Muscle layer of duodenum (tissue), 2 donors: ENCODE data around the gene TRIO.
"Not testable (repeated sequence)": the region's sequence is repeated elsewhere in the genome, so short reads cannot be mapped to it uniquely, and the experiment has no call there.

ENCODE experiments used
- H3K27ac ChIP-seq: one replicate; pipeline ENCODE4 v1.7.0; 2013; ENCODE audit warnings: mild to moderate bottlenecking, low read length
- H3K27me3 ChIP-seq: one replicate; pipeline ENCODE4 v1.7.0; 2013; ENCODE audit warnings: low read depth, mild to moderate bottlenecking, control low read depth, low read length
- H3K36me3 ChIP-seq, 2 donors: one replicate each; pipeline ENCODE4 v1.7.0; 2013; ENCODE audit warnings: low read length in 2 of 2, control low read depth in 1 of 2, mild to moderate bottlenecking in 1 of 2; ENCODE audit not compliant: insufficient read depth in 2 of 2, control insufficient read depth in 1 of 2
- H3K4me1 ChIP-seq, 2 donors: one replicate each; pipeline ENCODE4 v1.7.0; 2013; ENCODE audit warnings: low read length in 2 of 2, mild to moderate bottlenecking in 2 of 2, control low read depth in 1 of 2, moderate library complexity in 1 of 2; ENCODE audit not compliant: insufficient read depth in 2 of 2, control insufficient read depth in 1 of 2
- H3K4me3 ChIP-seq, 2 donors: one replicate each; pipeline ENCODE4 v1.7.0; 2013; ENCODE audit warnings: low read length in 2 of 2, low read depth in 1 of 2, mild to moderate bottlenecking in 1 of 2
- H3K9me3 ChIP-seq, 2 donors: one replicate each; pipeline ENCODE4 v1.7.0; 2013; ENCODE audit warnings: low read length in 2 of 2, control low read depth in 1 of 2, mild to moderate bottlenecking in 1 of 2; ENCODE audit not compliant: control insufficient read depth in 1 of 2
- donor health status: healthy.

Gene TRIO

GRCh38 chr5:14206028-14206725 lies 63.0 kb downstream of the TRIO start:
- H3K4me1 ChIP-seq: peaks cover 24 to 55% of the 10 kb centered on the region in 2 donors
- H3K4me3 ChIP-seq: no peak overlapping the region
- peaks cover 0 to 9% of the 10 kb centered on the region in 2 donors for H3K36me3 ChIP-seq
- H3K9me3 ChIP-seq: no peaks in the 10 kb centered on the region
- no peaks in the 10 kb centered on the region for H3K27me3 ChIP-seq
- H3K27ac ChIP-seq: peak overlapping the region; percentile 57

- not testable (repeated sequence) for H3K27me3 ChIP-seq, H3K9me3 ChIP-seq, H3K4me3 ChIP-seq, H3K36me3 ChIP-seq
- Histone ChIP-seq H3K27ac (peak overlapping the region; percentile 62), H3K4me1 (peaks cover 28 to 64% of the 10 kb centered on the region in 2 donors)
These were observed 64.3 kb downstream of the TRIO start for GRCh38 chr5:14207428-14207827.

DNA sequence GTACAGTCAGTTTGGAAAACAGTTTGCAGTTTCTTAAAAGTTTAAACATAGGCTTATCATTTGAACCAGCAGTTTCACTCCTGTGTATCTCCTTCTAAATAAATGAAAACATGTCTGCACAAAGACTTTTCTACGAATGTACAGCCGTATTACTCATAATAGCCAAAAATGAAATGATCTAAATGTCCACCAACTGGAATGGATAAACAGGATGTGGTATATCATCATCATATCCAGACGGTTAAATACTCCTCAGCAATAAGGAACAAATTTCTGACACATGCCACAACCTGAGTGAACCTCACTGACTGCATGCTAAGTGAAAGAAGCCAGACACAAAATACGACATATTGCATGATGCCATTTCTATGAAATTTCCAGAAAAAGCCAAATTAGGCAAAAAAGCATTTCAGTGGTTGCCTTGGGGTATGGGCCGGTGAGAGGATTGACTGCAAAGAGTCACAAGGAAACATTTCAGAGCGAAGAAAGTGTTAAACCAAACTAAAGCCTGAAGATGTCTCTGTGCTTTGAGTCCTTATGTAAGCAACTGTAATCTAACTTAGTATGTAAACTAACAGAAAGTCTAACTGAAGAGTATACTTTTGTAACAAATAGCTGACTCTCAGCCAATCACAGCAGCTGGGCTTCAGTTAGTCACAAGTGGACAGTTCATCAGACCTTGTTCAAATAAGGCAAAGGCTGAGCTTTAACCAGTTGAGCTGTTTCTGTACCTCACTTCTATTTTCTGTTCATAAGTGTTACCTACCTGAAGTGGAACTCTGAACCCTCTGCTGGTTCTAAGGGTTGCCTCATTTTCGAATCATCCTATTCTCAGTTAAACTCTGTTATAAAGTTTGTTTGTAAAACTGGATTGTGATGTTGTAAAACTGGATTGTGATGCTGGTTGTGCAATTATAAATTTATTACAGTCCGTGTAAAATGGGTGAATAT lies 65.2 kb downstream of the TRIO start:
- peak overlapping the region; percentile 62 for H3K27ac ChIP-seq
- peaks cover 27 to 63% of the 10 kb centered on the region in 2 donors for H3K4me1 ChIP-seq
- no peaks in the 10 kb centered on the region for H3K9me3 ChIP-seq
- no peaks in the 10 kb centered on the region for H3K27me3 ChIP-seq
- peaks cover 0 to 9% of the 10 kb centered on the region in 2 donors for H3K36me3 ChIP-seq
- H3K4me3 ChIP-seq: peak overlapping the region; percentile 4 to 22

- no peaks in the 10 kb centered on the region for H3K9me3 ChIP-seq
- no peak overlapping the region for H3K4me3 ChIP-seq
- H3K4me1 ChIP-seq: peaks cover 24 to 63% of the 10 kb centered on the region in 2 donors
- peaks cover 0 to 9% of the 10 kb centered on the region in 2 donors for H3K36me3 ChIP-seq
- no peaks in the 10 kb centered on the region for H3K27me3 ChIP-seq
- peak overlapping the region; percentile 62 for H3K27ac ChIP-seq
These were observed 66.2 kb downstream of the TRIO start for GRCh38 chr5:14209222-14209822.

DNA sequence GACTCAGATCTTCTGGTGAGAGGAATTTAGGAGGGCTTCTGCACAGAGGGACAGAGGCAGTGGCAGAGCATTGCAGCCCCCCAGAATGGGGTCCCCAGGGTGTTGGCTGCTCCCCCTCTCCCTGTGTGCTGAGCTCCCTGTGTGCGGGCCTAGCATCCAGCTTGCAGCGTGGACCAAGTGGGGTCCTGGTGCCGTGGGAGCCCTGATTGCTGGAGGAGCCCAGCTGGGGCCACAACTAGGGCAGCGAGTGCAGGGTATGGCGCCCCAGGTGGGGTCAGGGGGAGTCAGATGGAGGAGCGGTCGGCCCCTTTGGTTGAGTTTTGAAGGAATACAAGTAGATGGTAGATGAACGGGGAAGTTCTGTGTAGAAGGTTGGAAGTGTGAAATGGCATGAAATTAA lies 66.7 kb downstream of the TRIO start:
- Histone ChIP-seq H3K4me1 (peaks cover 18 to 58% of the 10 kb centered on the region in 2 donors), H3K27ac (peak overlapping the region; percentile 62), H3K36me3 (peaks cover 0 to 9% of the 10 kb centered on the region in 2 donors)

GRCh38 chr5:14210729-14211128 lies 67.6 kb downstream of the TRIO start:
- Histone ChIP-seq H3K4me1 (peaks cover 11 to 51% of the 10 kb centered on the region in 2 donors), H3K27me3 (no peaks in the 10 kb centered on the region), H3K27ac (peak overlapping the region; percentile 2), H3K9me3 (no peaks in the 10 kb centered on the region), H3K4me3 (no peak overlapping the region), H3K36me3 (peaks cover 0 to 9% of the 10 kb centered on the region in 2 donors)

More for the DNA sequence above, 66.7 kb downstream of the TRIO start:
- Histone ChIP-seq H3K27me3 (no peaks in the 10 kb centered on the region), H3K9me3 (no peaks in the 10 kb centered on the region), H3K4me3 (no peak overlapping the region)

DNA sequence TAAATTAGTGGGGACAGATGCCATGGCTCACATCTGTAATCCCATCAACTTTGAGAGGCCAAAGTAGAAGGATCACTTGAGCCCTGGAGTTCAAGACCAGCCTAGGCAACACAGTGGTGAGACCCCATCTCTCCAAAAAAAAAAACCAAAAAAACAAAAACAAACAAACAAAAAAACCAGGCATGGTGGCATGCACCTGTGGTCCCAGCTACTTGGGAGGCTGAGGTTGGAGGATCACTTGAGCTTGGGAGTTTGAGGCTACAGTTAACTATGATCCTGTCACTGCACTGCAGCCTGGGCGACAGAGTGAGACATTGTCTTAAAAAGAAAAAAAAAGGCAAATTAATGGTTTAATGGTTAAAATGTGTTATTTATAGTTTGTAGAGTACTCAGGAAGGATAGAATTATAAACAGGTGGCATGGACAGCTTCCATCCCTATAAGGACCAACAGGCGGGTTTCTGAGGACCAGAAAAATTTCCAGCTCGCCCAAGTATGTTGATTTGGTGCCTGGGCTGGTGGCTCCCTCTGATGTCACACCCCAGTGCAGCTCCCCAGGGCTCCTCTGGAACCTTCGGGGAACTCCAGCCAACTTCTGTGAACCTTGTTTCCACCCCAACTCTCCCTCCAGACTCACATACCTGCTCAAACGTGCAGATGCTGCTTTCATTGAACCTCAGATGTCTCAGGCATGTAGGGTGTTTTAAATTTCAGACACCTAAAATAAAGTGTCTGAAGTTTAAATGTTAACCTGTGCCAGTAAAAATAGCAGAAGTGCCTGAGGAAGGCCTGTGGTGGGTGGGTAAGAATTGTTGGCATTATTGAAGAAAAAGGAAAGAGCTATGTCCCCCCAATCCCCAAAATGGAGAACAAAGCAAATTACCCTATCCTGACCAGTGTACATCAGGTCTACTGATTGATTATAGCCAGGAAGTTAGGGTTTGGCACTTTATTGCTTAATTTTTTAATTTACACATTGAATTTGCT lies 69.0 kb downstream of the TRIO start:
- no peaks in the 10 kb centered on the region for H3K9me3 ChIP-seq
- H3K4me1 ChIP-seq: peaks cover 21 to 52% of the 10 kb centered on the region in 2 donors
- peaks cover 0 to 9% of the 10 kb centered on the region in 2 donors for H3K36me3 ChIP-seq
- no peaks in the 10 kb centered on the region for H3K27me3 ChIP-seq
- no peak overlapping the region for H3K4me3 ChIP-seq
- peak overlapping the region; percentile 58 for H3K27ac ChIP-seq

- Histone ChIP-seq H3K27me3 (no peaks in the 10 kb centered on the region), H3K9me3 (no peaks in the 10 kb centered on the region), H3K27ac (peak overlapping the region; percentile 58), H3K4me3 (no peak overlapping the region), H3K4me1 (peaks cover 28 to 59% of the 10 kb centered on the region in 2 donors), H3K36me3 (peaks cover 0 to 7% of the 10 kb centered on the region in 2 donors)
These were observed 69.7 kb downstream of the TRIO start for GRCh38 chr5:14212838-14213237.

DNA sequence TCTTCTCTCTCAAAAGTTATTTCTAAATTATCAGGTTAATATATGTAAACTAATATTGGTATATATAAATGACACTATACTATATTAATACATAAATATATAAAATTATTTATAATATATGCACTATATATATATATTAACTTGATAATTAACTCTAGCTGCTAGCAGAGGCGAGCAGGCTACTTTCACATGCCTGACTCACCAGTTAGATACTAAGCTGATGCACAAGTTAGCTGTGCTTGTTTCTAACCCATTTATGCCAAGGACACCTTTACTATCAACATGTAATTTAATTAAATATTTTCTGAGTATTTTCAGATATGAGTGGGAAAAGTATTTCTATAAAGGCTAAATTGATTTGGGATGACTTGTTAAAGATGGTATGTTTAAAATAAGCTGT lies 70.1 kb downstream of the TRIO start:
- H3K27ac ChIP-seq: peak overlapping the region; percentile 47
- H3K9me3 ChIP-seq: no peaks in the 10 kb centered on the region
- H3K4me1 ChIP-seq: peaks cover 28 to 60% of the 10 kb centered on the region in 2 donors
- no peak overlapping the region for H3K4me3 ChIP-seq
- H3K27me3 ChIP-seq: no peaks in the 10 kb centered on the region
- H3K36me3 ChIP-seq: peaks cover 0 to 6% of the 10 kb centered on the region in 2 donors

- Histone ChIP-seq H3K4me1 (peaks cover 30 to 61% of the 10 kb centered on the region in 2 donors), H3K27ac (peak overlapping the region; percentile 47), H3K27me3 (no peaks in the 10 kb centered on the region), H3K4me3 (no peak overlapping the region), H3K9me3 (no peaks in the 10 kb centered on the region), H3K36me3 (no peaks in the 10 kb centered on the region)
These were observed 70.9 kb downstream of the TRIO start for GRCh38 chr5:14213813-14214585.
